ENCODE data around the gene NAT8L. TPM values are rescaled to one million over a fixed set of nuclear protein-coding genes. Genes with fewer than 3 reads are reported as not detected.

NAT8L gene
- polyA plus RNA-seq, 3 donors from 2014 or later: not detected

- H3K9me3 Mint-ChIP-seq: peaks cover 2 to 8% (median 5%) of the 10 kb centered on the region in 6 donors
- H3K27ac Mint-ChIP-seq: no peak overlapping the region
- no peaks in the 10 kb centered on the region for H3K4me1 Mint-ChIP-seq
- H3K27me3 Mint-ChIP-seq (ENCODE audit: low read depth in 3 of 3): peaks cover 1 to 8% (median 2%) of the 10 kb centered on the region in 3 donors
- H3K36me3 Mint-ChIP-seq: peaks cover 0 to 5% (median 3%) of the 10 kb centered on the region in 3 donors
- H3K4me3 Mint-ChIP-seq: no peak overlapping the region
- no peak for DNase-seq
These were observed 34.1 kb downstream of the NAT8L start for GRCh38 chr4:2093265-2093664.

GRCh38 chr4:2094545-2094944 is 35.4 kb downstream of the NAT8L start:
- peaks cover 0 to 5% (median 3%) of the 10 kb centered on the region in 3 donors for H3K36me3 Mint-ChIP-seq
- no peak overlapping the region for H3K4me3 Mint-ChIP-seq
- no peaks in the 10 kb centered on the region for H3K4me1 Mint-ChIP-seq
- H3K27ac Mint-ChIP-seq: no peak overlapping the region
- peaks cover 2 to 8% (median 5%) of the 10 kb centered on the region in 6 donors for H3K9me3 Mint-ChIP-seq
- peaks cover 3 to 8% (median 5%) of the 10 kb centered on the region in 3 donors for H3K27me3 Mint-ChIP-seq (ENCODE audit: low read depth in 3 of 3)
- DNase-seq: no peak

- peaks cover 0 to 5% (median 3%) of the 10 kb centered on the region in 3 donors for H3K36me3 Mint-ChIP-seq
These were observed 36.3 kb downstream of the NAT8L start for GRCh38 chr4:2095236-2096072.

GRCh38 chr4:2096073-2096609 is 37.0 kb downstream of the NAT8L start:
- Mint-ChIP-seq H3K27me3 (ENCODE audit: low read depth in 3 of 3) (peaks cover 6 to 13% (median 8%) of the 10 kb centered on the region in 3 donors), H3K27ac (no peak overlapping the region), H3K4me3 (no peak overlapping the region), H3K9me3 (peaks cover 5 to 11% (median 6%) of the 10 kb centered on the region in 6 donors), H3K4me1 (no peaks in the 10 kb centered on the region), H3K36me3 (peaks cover 0 to 5% (median 3%) of the 10 kb centered on the region in 3 donors)
- DNase-seq: no peak

More at GRCh38 chr4:2095236-2096072, 36.3 kb downstream of the NAT8L start:
- no peak overlapping the region for H3K4me3 Mint-ChIP-seq
- no peak for DNase-seq
- no peak overlapping the region for H3K27ac Mint-ChIP-seq
- peaks cover 2 to 8% (median 5%) of the 10 kb centered on the region in 6 donors for H3K9me3 Mint-ChIP-seq
- H3K27me3 Mint-ChIP-seq (ENCODE audit: low read depth in 3 of 3): peaks cover 3 to 11% (median 8%) of the 10 kb centered on the region in 3 donors
- no peaks in the 10 kb centered on the region for H3K4me1 Mint-ChIP-seq

GRCh38 chr4:2101346-2102044 is 42.4 kb downstream of the NAT8L start:
- no peak for DNase-seq
- Mint-ChIP-seq H3K9me3 (peaks cover 9 to 35% (median 23%) of the 10 kb centered on the region in 6 donors), H3K27ac (no peak overlapping the region), H3K27me3 (ENCODE audit: low read depth in 3 of 3) (peaks cover 8 to 10% (median 10%) of the 10 kb centered on the region in 3 donors), H3K4me3 (no peak overlapping the region), H3K4me1 (no peaks in the 10 kb centered on the region), H3K36me3 (peaks cover 5 to 6% (median 5%) of the 10 kb centered on the region in 3 donors)

GRCh38 chr4:2102045-2102883 is 43.1 kb downstream of the NAT8L start:
- no peaks in the 10 kb centered on the region for H3K4me1 Mint-ChIP-seq
- DNase-seq: no peak
- H3K4me3 Mint-ChIP-seq: no peak overlapping the region
- H3K27ac Mint-ChIP-seq: no peak overlapping the region
- peaks cover 5 to 29% (median 21%) of the 10 kb centered on the region in 6 donors for H3K9me3 Mint-ChIP-seq
- peaks cover 5 to 10% (median 10%) of the 10 kb centered on the region in 3 donors for H3K27me3 Mint-ChIP-seq (ENCODE audit: low read depth in 3 of 3)
- peaks cover 0 to 6% (median 5%) of the 10 kb centered on the region in 3 donors for H3K36me3 Mint-ChIP-seq

GRCh38 chr4:2103127-2103842 is 44.2 kb downstream of the NAT8L start:
- Mint-ChIP-seq H3K9me3 (peaks cover 7 to 29% (median 21%) of the 10 kb centered on the region in 6 donors), H3K27ac (no peak overlapping the region), H3K27me3 (ENCODE audit: low read depth in 3 of 3) (peaks cover 5 to 10% (median 10%) of the 10 kb centered on the region in 3 donors), H3K36me3 (peaks cover 0 to 6% (median 5%) of the 10 kb centered on the region in 3 donors), H3K4me3 (no peak overlapping the region), H3K4me1 (no peaks in the 10 kb centered on the region)
- no peak for DNase-seq

- no peak for DNase-seq
- no peak overlapping the region for H3K4me3 Mint-ChIP-seq
- peaks cover 7 to 29% (median 21%) of the 10 kb centered on the region in 6 donors for H3K9me3 Mint-ChIP-seq
These were observed 44.9 kb downstream of the NAT8L start for GRCh38 chr4:2103843-2104547.

GRCh38 chr4:2104556-2105345 is 45.6 kb downstream of the NAT8L start:
- H3K27me3 Mint-ChIP-seq (ENCODE audit: low read depth in 3 of 3): peaks cover 8 to 12% (median 11%) of the 10 kb centered on the region in 3 donors
- peaks cover 7 to 29% (median 21%) of the 10 kb centered on the region in 6 donors for H3K9me3 Mint-ChIP-seq
- no peak overlapping the region for H3K27ac Mint-ChIP-seq
- no peak overlapping the region for H3K4me3 Mint-ChIP-seq
- H3K36me3 Mint-ChIP-seq: peaks cover 0 to 6% (median 5%) of the 10 kb centered on the region in 3 donors
- H3K4me1 Mint-ChIP-seq: no peaks in the 10 kb centered on the region
- no peak for DNase-seq

More at GRCh38 chr4:2103843-2104547, 44.9 kb downstream of the NAT8L start:
- Mint-ChIP-seq H3K4me1 (no peaks in the 10 kb centered on the region), H3K27me3 (ENCODE audit: low read depth in 3 of 3) (peaks cover 8 to 14% (median 8%) of the 10 kb centered on the region in 3 donors), H3K36me3 (peaks cover 0 to 6% (median 5%) of the 10 kb centered on the region in 3 donors), H3K27ac (no peak overlapping the region)

- no peaks in the 10 kb centered on the region for H3K4me1 Mint-ChIP-seq
- H3K4me3 Mint-ChIP-seq: no peak overlapping the region
- peaks cover 8 to 9% (median 8%) of the 10 kb centered on the region in 3 donors for H3K27me3 Mint-ChIP-seq (ENCODE audit: low read depth in 3 of 3)
- DNase-seq: no peak
- no peak overlapping the region for H3K27ac Mint-ChIP-seq
- H3K36me3 Mint-ChIP-seq: peaks cover 0 to 6% (median 5%) of the 10 kb centered on the region in 3 donors
- H3K9me3 Mint-ChIP-seq: peaks cover 7 to 29% (median 21%) of the 10 kb centered on the region in 6 donors
These were observed 46.4 kb downstream of the NAT8L start for GRCh38 chr4:2105559-2105958.

GRCh38 chr4:2116687-2117400 is 57.7 kb downstream of the NAT8L start:
- DNase-seq: no peak
- no peak overlapping the region for H3K27ac Mint-ChIP-seq
- H3K36me3 Mint-ChIP-seq: peaks cover 0 to 3% (median 2%) of the 10 kb centered on the region in 3 donors
- H3K27me3 Mint-ChIP-seq (ENCODE audit: low read depth in 3 of 3): peaks cover 1 to 6% (median 5%) of the 10 kb centered on the region in 3 donors
- H3K9me3 Mint-ChIP-seq: peaks cover 0 to 3% (median 0%) of the 10 kb centered on the region in 6 donors
- H3K4me1 Mint-ChIP-seq: no peaks in the 10 kb centered on the region
- no peak overlapping the region for H3K4me3 Mint-ChIP-seq
